ENCODE results near the gene EXOC3L4.

Gene EXOC3L4

GRCh38 chr14:103056322-103057027, 38.0 kb upstream of the EXOC3L4 start:
- TF ChIP-seq CTCF (IDR thresholded peaks at IDR 0.05; ENCODE audit: low read depth, low read length) = no peak
- in situ Hi-C loops (cut with HindIII; ENCODE audit: low sequenced_read_pairs) = no loop called here
- DNase-seq (ENCODE audit: low read depth, low spot score) = peak; percentile 73
- H3K4me3 ChIP-seq (ENCODE audit: low read depth, low read length) = peak overlapping the region; percentile 71

- TF ChIP-seq CTCF (IDR thresholded peaks at IDR 0.05; ENCODE audit: low read depth, low read length) = no peak
- peak; percentile 10 for DNase-seq (ENCODE audit: low read depth, low spot score)
- peak overlapping the region; percentile 71 for H3K4me3 ChIP-seq (ENCODE audit: low read depth, low read length)
- in situ Hi-C loops (cut with HindIII; ENCODE audit: low sequenced_read_pairs) = no loop called here
Observed at GRCh38 chr14:103057028-103057371, 37.5 kb upstream of the EXOC3L4 start.

GRCh38 chr14:103057372-103058163, 37.0 kb upstream of the EXOC3L4 start, which contains the start of gene CDC42BPB:
Gene CDC42BPB (minus strand): TSS chr14:103057549. CDS start chr14:103057173, 376 bp downstream.
- no peak for TF ChIP-seq CTCF (IDR thresholded peaks at IDR 0.05; ENCODE audit: low read depth, low read length)
- peak within 1 kb of the TSS; percentile 71 for H3K4me3 ChIP-seq (ENCODE audit: low read depth, low read length)
- peak; percentile 89 for DNase-seq (ENCODE audit: low read depth, low spot score)
- in situ Hi-C loops (cut with HindIII; ENCODE audit: low sequenced_read_pairs) = no loop called here

GRCh38 chr14:103058164-103059055, 36.1 kb upstream of the EXOC3L4 start:
- in situ Hi-C loops (cut with HindIII; ENCODE audit: low sequenced_read_pairs) = no loop called here
- peak; percentile 16 for DNase-seq (ENCODE audit: low read depth, low spot score)
- H3K4me3 ChIP-seq (ENCODE audit: low read depth, low read length) = peak overlapping the region; percentile 71
- TF ChIP-seq CTCF (IDR thresholded peaks at IDR 0.05; ENCODE audit: low read depth, low read length) = no peak

GRCh38 chr14:103059556-103059955, 35.0 kb upstream of the EXOC3L4 start:
- in situ Hi-C loops (cut with HindIII; ENCODE audit: low sequenced_read_pairs) = no loop called here
- no peak overlapping the region for H3K4me3 ChIP-seq (ENCODE audit: low read depth, low read length)
- no peak for TF ChIP-seq CTCF (IDR thresholded peaks at IDR 0.05; ENCODE audit: low read depth, low read length)

GRCh38 chr14:103061482-103061976, 33.0 kb upstream of the EXOC3L4 start:
- in situ Hi-C loops (cut with HindIII; ENCODE audit: low sequenced_read_pairs) = no loop called here
- TF ChIP-seq CTCF (IDR thresholded peaks at IDR 0.05; ENCODE audit: low read depth, low read length) = no peak
- DNase-seq (ENCODE audit: low read depth, low spot score) = no peak
- no peak overlapping the region for H3K4me3 ChIP-seq (ENCODE audit: low read depth, low read length)

More at GRCh38 chr14:103059556-103059955, 35.0 kb upstream of the EXOC3L4 start:
- no peak for DNase-seq (ENCODE audit: low read depth, low spot score)

Data from astrocyte of the spinal cord (primary cell).